Upper lobe of left lung (tissue), 4 donors: ENCODE measurements around the gene TFIP11.

Source experiments
- EP300 ChIP-seq, 4 donors: sonication (generic); formaldehyde crosslinking; IDR thresholded peaks; one replicate each; pipeline ENCODE4 v1.5.1; 2017; ENCODE audit warnings: antibody characterized with exemption in 4 of 4, control low read depth in 2 of 4
- TF ChIP-seq, protein P1 (sequence below), 6 experiments: fragments of 450-650 bp in 4 of 6; fragments of 200-600 bp in 2 of 6; sonication (generic) in 2 of 6; IDR thresholded peaks; one replicate each; pipeline ENCODE4 v1.5.1; 2016 to 2019; ENCODE audit warnings: antibody characterized with exemption in 6 of 6

DNA sequence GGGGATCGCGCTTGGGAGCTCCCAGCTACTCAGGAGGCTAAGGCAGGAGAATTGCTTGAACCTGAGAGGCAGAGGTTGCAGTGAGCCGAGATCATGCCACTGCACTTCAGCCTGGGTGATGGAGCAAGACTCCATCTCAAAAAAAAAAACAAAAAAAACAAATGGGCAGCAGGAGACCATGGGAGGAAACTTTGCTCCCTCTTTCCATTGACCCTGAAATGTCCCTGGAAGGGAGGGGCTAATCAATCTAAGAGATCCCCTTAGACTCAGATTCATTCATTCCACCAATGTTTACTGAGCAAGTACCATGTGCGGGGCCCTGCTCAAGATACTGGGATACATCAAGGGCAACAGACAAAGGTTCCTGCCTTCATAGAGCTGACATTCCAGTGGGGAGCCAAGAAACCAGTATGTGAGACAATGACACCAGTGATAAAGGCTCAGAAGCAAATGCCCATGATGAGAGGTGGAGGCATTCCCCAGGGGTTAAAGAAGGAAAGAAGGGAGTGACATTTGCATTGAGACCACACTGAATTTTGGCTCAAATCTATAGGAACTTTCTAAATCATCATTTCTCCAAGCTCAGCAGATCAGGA lies 37.7 kb upstream of the TFIP11 start:
- no peak for TF ChIP-seq EP300 (IDR thresholded peaks at IDR 0.05)
- TF ChIP-seq, protein P1, sequence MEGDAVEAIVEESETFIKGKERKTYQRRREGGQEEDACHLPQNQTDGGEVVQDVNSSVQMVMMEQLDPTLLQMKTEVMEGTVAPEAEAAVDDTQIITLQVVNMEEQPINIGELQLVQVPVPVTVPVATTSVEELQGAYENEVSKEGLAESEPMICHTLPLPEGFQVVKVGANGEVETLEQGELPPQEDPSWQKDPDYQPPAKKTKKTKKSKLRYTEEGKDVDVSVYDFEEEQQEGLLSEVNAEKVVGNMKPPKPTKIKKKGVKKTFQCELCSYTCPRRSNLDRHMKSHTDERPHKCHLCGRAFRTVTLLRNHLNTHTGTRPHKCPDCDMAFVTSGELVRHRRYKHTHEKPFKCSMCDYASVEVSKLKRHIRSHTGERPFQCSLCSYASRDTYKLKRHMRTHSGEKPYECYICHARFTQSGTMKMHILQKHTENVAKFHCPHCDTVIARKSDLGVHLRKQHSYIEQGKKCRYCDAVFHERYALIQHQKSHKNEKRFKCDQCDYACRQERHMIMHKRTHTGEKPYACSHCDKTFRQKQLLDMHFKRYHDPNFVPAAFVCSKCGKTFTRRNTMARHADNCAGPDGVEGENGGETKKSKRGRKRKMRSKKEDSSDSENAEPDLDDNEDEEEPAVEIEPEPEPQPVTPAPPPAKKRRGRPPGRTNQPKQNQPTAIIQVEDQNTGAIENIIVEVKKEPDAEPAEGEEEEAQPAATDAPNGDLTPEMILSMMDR (IDR thresholded peaks at IDR 0.05) = no peak
